Liver (tissue), 9 donors: ENCODE results near the gene PADI3. TPM values are rescaled to one million over a fixed set of nuclear protein-coding genes. Genes with fewer than 3 reads are reported as not detected.

Source experiments
- DNase-seq: peaks from one replicate; pipeline ENCODE4 v3.0.0-alpha.2; 2017; ENCODE audit warnings: low spot score
- H3K27ac ChIP-seq, 2 donors: one replicate each; pipeline ENCODE4 v1.7.0; 2013; ENCODE audit warnings: inconsistent platforms in 2 of 2, low read length in 2 of 2, control low read depth in 1 of 2, low read depth in 1 of 2, mild to moderate bottlenecking in 1 of 2
- H3K27me3 ChIP-seq, 4 donors: one replicate each; pipeline versions ENCODE4 v1.6.1 to v1.7.0; 2013; ENCODE audit warnings: low read length in 3 of 4, inconsistent platforms in 1 of 4, mild to moderate bottlenecking in 1 of 4, moderate library complexity in 1 of 4; ENCODE audit not compliant: control insufficient read depth in 4 of 4, insufficient read depth in 4 of 4
- H3K36me3 ChIP-seq, 4 donors: one replicate each; pipeline versions ENCODE4 v1.6.1 to v1.7.0; 2013; ENCODE audit warnings: low read length in 3 of 4, mild to moderate bottlenecking in 3 of 4, low read depth in 1 of 4, moderate library complexity in 1 of 4; ENCODE audit not compliant: control insufficient read depth in 4 of 4, insufficient read depth in 3 of 4
- H3K4me1 ChIP-seq, 4 donors: one replicate each; pipeline versions ENCODE4 v1.6.1 to v1.7.0; 2013; ENCODE audit warnings: low read length in 3 of 4, mild to moderate bottlenecking in 3 of 4, moderate library complexity in 1 of 4; ENCODE audit not compliant: control insufficient read depth in 4 of 4, insufficient read depth in 4 of 4
- H3K4me3 ChIP-seq, 3 donors: one replicate each; pipeline versions ENCODE4 v1.6.1 to v1.7.0; 2013; ENCODE audit warnings: low read length in 3 of 3, control low read depth in 1 of 3, low read depth in 1 of 3, mild to moderate bottlenecking in 1 of 3
- H3K9ac ChIP-seq, 2 donors: one replicate each; pipeline ENCODE4 v1.7.0; 2013; ENCODE audit warnings: low read length in 2 of 2, mild to moderate bottlenecking in 2 of 2, moderate library complexity in 2 of 2, control low read depth in 1 of 2, low read depth in 1 of 2
- H3K9me3 ChIP-seq, 4 donors: one replicate each; pipeline versions ENCODE4 v1.6.1 to v1.7.0; 2013; ENCODE audit warnings: low read length in 3 of 4; ENCODE audit not compliant: control insufficient read depth in 4 of 4
- CTCF ChIP-seq: fragments of 150-350 bp; IDR thresholded peaks from 2 replicates; pipeline ENCODE4 v1.5.1; 2017; ENCODE audit warnings: improper control_type of control experiment, low read depth, low read length; ENCODE audit not compliant: missing input control
- EGR1 ChIP-seq, 2 donors: IDR thresholded peaks; 2 replicates each; pipeline ENCODE4 v1.6.1; 2016 to 2018; ENCODE audit warnings: antibody characterized with exemption in 2 of 2, low read depth in 2 of 2
- FOXA1 ChIP-seq: IDR thresholded peaks from 2 replicates; pipeline ENCODE4 v1.6.1; 2016; ENCODE audit warnings: antibody characterized with exemption
- FOXA2 ChIP-seq: IDR thresholded peaks from 2 replicates; pipeline ENCODE4 v1.6.1; 2016; ENCODE audit warnings: antibody characterized with exemption
- GABPA ChIP-seq, 2 donors: IDR thresholded peaks in 1 of 2; conservative IDR thresholded peaks in 1 of 2; 2 replicates each; pipeline ENCODE4 v1.6.1; 2016; ENCODE audit warnings: antibody characterized with exemption in 2 of 2, mild to moderate bottlenecking in 1 of 2, moderate library complexity in 1 of 2
- HNF4A ChIP-seq, 2 donors: conservative IDR thresholded peaks; 2 replicates each; pipeline ENCODE4 v1.6.1; 2016; ENCODE audit warnings: antibody characterized with exemption in 2 of 2, mild to moderate bottlenecking in 2 of 2
- HNF4G ChIP-seq: IDR thresholded peaks from 2 replicates; pipeline ENCODE4 v1.6.1; 2016; ENCODE audit warnings: antibody characterized with exemption
- JUND ChIP-seq, 2 donors: IDR thresholded peaks; 2 replicates each; pipeline ENCODE4 v1.6.1; 2016; ENCODE audit warnings: antibody characterized with exemption in 2 of 2
- MAX ChIP-seq: IDR thresholded peaks from 2 replicates; pipeline ENCODE4 v1.6.1; 2016; ENCODE audit warnings: antibody characterized with exemption
- RAD21 ChIP-seq, 2 donors: IDR thresholded peaks; 2 replicates each; pipeline ENCODE4 v1.6.1; 2016; ENCODE audit warnings: antibody characterized with exemption in 2 of 2, mild to moderate bottlenecking in 2 of 2
- RXRA ChIP-seq, 2 donors: IDR thresholded peaks; 2 replicates each; pipeline ENCODE4 v1.6.1; 2017 to 2018; ENCODE audit warnings: antibody characterized with exemption in 2 of 2, mild to moderate bottlenecking in 1 of 2
- SP1 ChIP-seq: IDR thresholded peaks from 2 replicates; pipeline ENCODE4 v1.6.1; 2018; ENCODE audit warnings: antibody characterized with exemption, mild to moderate bottlenecking
- TAF1 ChIP-seq: conservative IDR thresholded peaks from 2 replicates; pipeline ENCODE4 v1.6.1; 2016; ENCODE audit warnings: antibody characterized with exemption, mild to moderate bottlenecking
- YY1 ChIP-seq: IDR thresholded peaks from 2 replicates; pipeline ENCODE4 v1.6.1; 2016; ENCODE audit warnings: antibody characterized with exemption, mild to moderate bottlenecking
- ZBTB33 ChIP-seq: IDR thresholded peaks from 2 replicates; pipeline ENCODE4 v1.6.1; 2016; ENCODE audit warnings: antibody characterized with exemption
- WGBS: extraction: QIAGEN DNeasy Blood & Tissue Kit; methylation state at CpG from one replicate; pipeline ENCODE4 v1.1.7; 2013; 5-methylcytosine and 5-hydroxymethylcytosine counted together
- polyA plus RNA-seq, 2 donors: library from polyadenylated mRNA; stranded (reverse) in 1 of 2; unstranded in 1 of 2; fragments of 200-250 nt in 1 of 2; fragments of >200 nt in 1 of 2; fragmentation: Nextera tagmentation in 1 of 2; extraction: Ambion mirVana in 1 of 2; gene quantifications; one replicate each; pipeline versions ENCODE4 v1.2.1 to v1.2.3, GENCODE V29; 2013 to 2015
- total RNA-seq, 2 donors: library from RNA; depleted of rRNA; stranded (reverse); fragments of >200 nt; gene quantifications; one replicate each; pipeline ENCODE4 v1.2.3, GENCODE V29; 2014
- TF ChIP-seq, protein P1 (sequence below): IDR thresholded peaks from 2 replicates; pipeline ENCODE4 v1.6.1; 2016; ENCODE audit warnings: antibody characterized with exemption
- TF ChIP-seq, protein P2 (sequence below): IDR thresholded peaks from 2 replicates; pipeline ENCODE4 v1.6.1; 2016; ENCODE audit warnings: antibody characterized with exemption, mild to moderate bottlenecking
- donor health status: healthy.
- donor health status: healthy.
- donor health status: healthy.
- donor health status: healthy.
- donor health status: healthy.

Gene PADI3
- total and polyA plus RNA-seq, 4 donors: not detected

DNA sequence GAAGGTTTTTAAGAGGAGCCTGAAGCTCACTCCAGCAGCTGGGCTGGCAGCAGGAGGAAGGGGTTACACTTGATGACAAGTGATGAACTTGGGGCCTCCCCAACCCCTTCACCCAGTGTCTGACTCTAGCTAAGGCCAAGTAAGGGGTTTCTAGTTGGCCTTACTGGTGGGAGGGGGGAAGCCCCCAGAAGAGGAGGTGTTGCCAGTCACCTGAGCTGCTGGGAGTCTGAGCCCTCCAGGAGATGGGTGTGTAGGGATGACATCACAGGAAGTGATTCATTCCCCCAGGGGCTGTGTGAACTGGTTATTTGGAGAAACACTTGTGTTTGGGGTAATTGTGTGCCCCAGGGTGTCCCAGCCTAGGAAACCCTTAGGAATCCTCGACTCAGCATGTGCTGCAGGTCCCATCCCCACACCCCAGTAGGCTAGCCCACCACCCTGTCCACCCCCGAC is 40.9 kb upstream of the PADI3 start:
- no peak for DNase-seq
- Histone ChIP-seq H3K27ac (no peak overlapping the region), H3K36me3 (no peaks in the 10 kb centered on the region), H3K27me3 (peaks cover 0 to 3% (median 0%) of the 10 kb centered on the region in 4 donors), H3K4me3 (no peak overlapping the region), H3K9me3 (no peaks in the 10 kb centered on the region), H3K4me1 (peaks cover 0 to 6% (median 2%) of the 10 kb centered on the region in 4 donors), H3K9ac (no peak overlapping the region)
- WGBS: 63% methylated on average over 2 of the region's 2 CpGs
- TF ChIP-seq RXRA (IDR thresholded peaks at IDR 0.05): no peak

DNA sequence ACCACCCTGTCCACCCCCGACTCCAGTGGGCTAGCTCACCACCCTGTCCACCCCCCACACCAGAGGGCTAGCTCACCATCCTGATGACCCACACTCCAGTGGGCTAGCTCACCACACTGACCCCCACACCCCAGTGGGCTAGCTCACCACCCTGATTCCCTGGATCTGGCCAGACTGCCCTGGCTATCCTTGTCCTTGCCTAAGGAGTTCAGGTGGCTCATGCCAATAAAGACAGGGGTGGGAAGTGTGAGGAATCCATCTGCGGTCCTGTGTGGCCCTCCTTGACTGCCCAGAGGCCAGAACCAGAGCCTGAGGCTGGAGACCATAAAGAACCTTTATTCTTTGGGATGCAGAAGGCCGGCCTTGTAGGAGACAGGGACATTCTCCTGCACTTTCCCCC is 40.4 kb upstream of the PADI3 start:
- Histone ChIP-seq H3K4me3 (no peak overlapping the region), H3K27me3 (peaks cover 0 to 3% (median 0%) of the 10 kb centered on the region in 4 donors), H3K27ac (no peak overlapping the region), H3K4me1 (peaks cover 0 to 6% (median 2%) of the 10 kb centered on the region in 4 donors), H3K9ac (no peak overlapping the region), H3K9me3 (no peaks in the 10 kb centered on the region), H3K36me3 (no peaks in the 10 kb centered on the region)
- TF ChIP-seq HNF4G (no peak), RXRA (IDR thresholded peaks at IDR 0.05) (no peak), EGR1 (IDR thresholded peaks at IDR 0.05; ENCODE audit: low read depth in 2 of 2) (no peak), ZBTB33 (no peak), RAD21 (IDR thresholded peaks at IDR 0.05) (no peak), FOXA2 (no peak), JUND (IDR thresholded peaks at IDR 0.05) (no peak), SP1 (no peak), GABPA (IDR thresholded peaks at IDR 0.05 in 1 of 2, conservative IDR thresholded peaks at IDR 0.05 in 1 of 2) (no peak), FOXA1 (no peak), YY1 (no peak), MAX (no peak), TAF1 (no peak), HNF4A (conservative IDR thresholded peaks at IDR 0.05) (no peak), CTCF (no peak)
- TF ChIP-seq, protein P1, sequence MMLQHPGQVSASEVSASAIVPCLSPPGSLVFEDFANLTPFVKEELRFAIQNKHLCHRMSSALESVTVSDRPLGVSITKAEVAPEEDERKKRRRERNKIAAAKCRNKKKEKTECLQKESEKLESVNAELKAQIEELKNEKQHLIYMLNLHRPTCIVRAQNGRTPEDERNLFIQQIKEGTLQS: no peak
- TF ChIP-seq, protein P2, sequence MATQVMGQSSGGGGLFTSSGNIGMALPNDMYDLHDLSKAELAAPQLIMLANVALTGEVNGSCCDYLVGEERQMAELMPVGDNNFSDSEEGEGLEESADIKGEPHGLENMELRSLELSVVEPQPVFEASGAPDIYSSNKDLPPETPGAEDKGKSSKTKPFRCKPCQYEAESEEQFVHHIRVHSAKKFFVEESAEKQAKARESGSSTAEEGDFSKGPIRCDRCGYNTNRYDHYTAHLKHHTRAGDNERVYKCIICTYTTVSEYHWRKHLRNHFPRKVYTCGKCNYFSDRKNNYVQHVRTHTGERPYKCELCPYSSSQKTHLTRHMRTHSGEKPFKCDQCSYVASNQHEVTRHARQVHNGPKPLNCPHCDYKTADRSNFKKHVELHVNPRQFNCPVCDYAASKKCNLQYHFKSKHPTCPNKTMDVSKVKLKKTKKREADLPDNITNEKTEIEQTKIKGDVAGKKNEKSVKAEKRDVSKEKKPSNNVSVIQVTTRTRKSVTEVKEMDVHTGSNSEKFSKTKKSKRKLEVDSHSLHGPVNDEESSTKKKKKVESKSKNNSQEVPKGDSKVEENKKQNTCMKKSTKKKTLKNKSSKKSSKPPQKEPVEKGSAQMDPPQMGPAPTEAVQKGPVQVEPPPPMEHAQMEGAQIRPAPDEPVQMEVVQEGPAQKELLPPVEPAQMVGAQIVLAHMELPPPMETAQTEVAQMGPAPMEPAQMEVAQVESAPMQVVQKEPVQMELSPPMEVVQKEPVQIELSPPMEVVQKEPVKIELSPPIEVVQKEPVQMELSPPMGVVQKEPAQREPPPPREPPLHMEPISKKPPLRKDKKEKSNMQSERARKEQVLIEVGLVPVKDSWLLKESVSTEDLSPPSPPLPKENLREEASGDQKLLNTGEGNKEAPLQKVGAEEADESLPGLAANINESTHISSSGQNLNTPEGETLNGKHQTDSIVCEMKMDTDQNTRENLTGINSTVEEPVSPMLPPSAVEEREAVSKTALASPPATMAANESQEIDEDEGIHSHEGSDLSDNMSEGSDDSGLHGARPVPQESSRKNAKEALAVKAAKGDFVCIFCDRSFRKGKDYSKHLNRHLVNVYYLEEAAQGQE: no peak
- 94% methylated on average over 3 of the region's 3 CpGs for WGBS
- DNase-seq: no peak
